SK-N-SH treated with all-trans-retinoic acid at 6 μM for 48 hours (cell line): Measurements from ENCODE around the gene ABTB1.

ENCODE experiments used
- CSDC2 ChIP-seq: fragments of 250-450 bp; sonication (Bioruptor Pico); IDR thresholded peaks from 2 replicates; pipeline ENCODE4 v1.5.0; 2020; ENCODE audit warnings: mild to moderate bottlenecking, moderate library complexity
- PPARA ChIP-seq: fragments of 250-450 bp; sonication (Bioruptor Pico); IDR thresholded peaks from 2 replicates; pipeline ENCODE4 v1.5.0; 2020; ENCODE audit warnings: mild to moderate bottlenecking, borderline replicate concordance
- TOX ChIP-seq: fragments of 250-450 bp; sonication (Bioruptor Pico); IDR thresholded peaks from 2 replicates; pipeline ENCODE4 v1.8.0; 2021; ENCODE audit warnings: mild to moderate bottlenecking, moderate library complexity, borderline replicate concordance
- ZFP30 ChIP-seq: fragments of 450-650 bp; formaldehyde crosslinking; IDR thresholded peaks from 2 replicates; pipeline ENCODE4 v1.5.0; 2022; ENCODE audit warnings: mild to moderate bottlenecking, moderate library complexity
- ZNF8 ChIP-seq: fragments of 450-650 bp; formaldehyde crosslinking; IDR thresholded peaks from 2 replicates; pipeline ENCODE4 v1.5.0; 2020; ENCODE audit warnings: mild to moderate bottlenecking, moderate library complexity
- TF ChIP-seq, protein P1 (sequence below): fragments of 250-450 bp; sonication (Bioruptor Pico); IDR thresholded peaks from 2 replicates; pipeline ENCODE4 v1.8.0; 2021; ENCODE audit warnings: low read depth, mild to moderate bottlenecking, moderate library complexity, borderline replicate concordance

DNA sequence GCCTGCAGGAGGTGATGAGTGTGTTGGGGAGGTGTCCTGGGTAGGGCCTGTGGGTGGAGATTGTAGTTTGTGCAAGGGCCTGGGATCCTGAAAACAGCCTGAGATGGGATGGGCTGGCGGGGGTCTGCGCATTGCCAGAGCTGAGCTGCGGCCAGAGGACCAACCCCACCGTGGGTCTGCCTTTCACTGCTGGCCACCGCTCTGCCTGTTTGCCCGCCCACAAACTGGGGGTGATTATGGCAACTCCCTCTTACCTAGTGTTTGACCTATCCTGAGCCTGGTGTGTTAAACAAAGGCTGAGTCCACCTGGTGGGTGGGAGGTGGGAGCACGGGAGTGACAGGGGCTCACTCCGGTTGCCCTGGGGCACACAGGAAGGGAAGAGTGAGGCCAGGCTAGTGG is 9.8 kb downstream of the ABTB1 start:
- TF ChIP-seq ZNF8 (CRISPR knock-in tag) = no peak
- TF ChIP-seq CSDC2 (CRISPR knock-in tag) = no peak
- TF ChIP-seq, protein P1, sequence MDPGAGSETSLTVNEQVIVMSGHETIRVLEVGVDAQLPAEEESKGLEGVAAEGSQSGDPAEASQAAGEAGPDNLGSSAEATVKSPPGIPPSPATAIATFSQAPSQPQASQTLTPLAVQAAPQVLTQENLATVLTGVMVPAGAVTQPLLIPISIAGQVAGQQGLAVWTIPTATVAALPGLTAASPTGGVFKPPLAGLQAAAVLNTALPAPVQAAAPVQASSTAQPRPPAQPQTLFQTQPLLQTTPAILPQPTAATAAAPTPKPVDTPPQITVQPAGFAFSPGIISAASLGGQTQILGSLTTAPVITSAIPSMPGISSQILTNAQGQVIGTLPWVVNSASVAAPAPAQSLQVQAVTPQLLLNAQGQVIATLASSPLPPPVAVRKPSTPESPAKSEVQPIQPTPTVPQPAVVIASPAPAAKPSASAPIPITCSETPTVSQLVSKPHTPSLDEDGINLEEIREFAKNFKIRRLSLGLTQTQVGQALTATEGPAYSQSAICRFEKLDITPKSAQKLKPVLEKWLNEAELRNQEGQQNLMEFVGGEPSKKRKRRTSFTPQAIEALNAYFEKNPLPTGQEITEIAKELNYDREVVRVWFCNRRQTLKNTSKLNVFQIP = no peak
- TF ChIP-seq TOX = no peak
- TF ChIP-seq ZFP30 (CRISPR knock-in tag) = no peak
- TF ChIP-seq PPARA (CRISPR knock-in tag) = no peak
